CD14-positive monocyte (primary cell): ENCODE measurements around the gene NTM. TPM values are rescaled to one million over a fixed set of nuclear protein-coding genes. Genes with fewer than 3 reads are reported as not detected.

Experiments
- DNase-seq, 3 donors: peaks; one replicate each; pipeline ENCODE4 v3.0.0-alpha.2; 2011 to 2022
- H2AFZ ChIP-seq: 2 replicates; pipeline ENCODE4 v1.6.0; 2012; ENCODE audit warnings: mild to moderate bottlenecking, low read depth, low read length, inconsistent platforms; ENCODE audit not compliant: insufficient read depth, poor library complexity, severe bottlenecking
- H3K27ac ChIP-seq, 2 donors: 1 replicate in 1 of 2; 2 replicates in 1 of 2; pipeline ENCODE4 v1.5.1; 2012 to 2013; ENCODE audit warnings: low read length in 2 of 2, control low read depth in 1 of 2, inconsistent platforms in 1 of 2, low read depth in 1 of 2, mild to moderate bottlenecking in 1 of 2
- H3K27me3 ChIP-seq, 2 donors: one replicate each; pipeline versions ENCODE4 v1.6.0 to v1.6.1; 2011 to 2013; ENCODE audit warnings: low read length in 2 of 2; ENCODE audit not compliant: control insufficient read depth in 2 of 2, insufficient read depth in 2 of 2
- H3K36me3 ChIP-seq, 2 donors: replicated peaks in 1 of 2; 1 replicate in 1 of 2; 2 replicates in 1 of 2; pipeline versions ENCODE4 v1.5.1 to v1.6.1; 2012 to 2013; ENCODE audit warnings: low read length in 2 of 2, control low read depth in 1 of 2, inconsistent platforms in 1 of 2, mild to moderate bottlenecking in 1 of 2; ENCODE audit not compliant: insufficient read depth in 2 of 2, control insufficient read depth in 1 of 2
- H3K4me1 ChIP-seq, 2 donors: 1 replicate in 1 of 2; 2 replicates in 1 of 2; pipeline versions ENCODE4 v1.5.1 to v1.6.1; 2012 to 2013; ENCODE audit warnings: low read length in 2 of 2, control low read depth in 1 of 2, inconsistent platforms in 1 of 2, mild to moderate bottlenecking in 1 of 2, moderate library complexity in 1 of 2; ENCODE audit not compliant: insufficient read depth in 2 of 2, control insufficient read depth in 1 of 2
- H3K4me2 ChIP-seq: replicated peaks from 2 replicates; pipeline ENCODE3; 2012; ENCODE audit warnings: low read length, moderate library complexity, mild to moderate bottlenecking; ENCODE audit not compliant: poor library complexity, severe bottlenecking; ENCODE audit errors: extremely low read depth
- H3K4me3 ChIP-seq, 3 experiments: fragments of 200-600 bp in 1 of 3; sonication (generic) in 1 of 3; replicated peaks in 1 of 3; 1 replicate in 2 of 3; 2 replicates in 1 of 3; pipeline ENCODE4 v1.5.1; 2011 to 2013; ENCODE audit warnings: low read length in 3 of 3, mild to moderate bottlenecking in 3 of 3, control low read depth in 2 of 3, low read depth in 2 of 3, inconsistent platforms in 1 of 3, moderate library complexity in 1 of 3
- H3K79me2 ChIP-seq: 2 replicates; pipeline ENCODE4 v1.6.0; 2012; ENCODE audit warnings: mild to moderate bottlenecking, control low read depth, inconsistent platforms, low read length, moderate library complexity; ENCODE audit not compliant: insufficient read depth
- H3K9ac ChIP-seq: 2 replicates; pipeline ENCODE4 v1.6.0; 2017; ENCODE audit warnings: low read length, mild to moderate bottlenecking; ENCODE audit not compliant: insufficient read depth, poor library complexity, severe bottlenecking
- H3K9me3 ChIP-seq, 2 donors: replicated peaks in 1 of 2; 1 replicate in 1 of 2; 2 replicates in 1 of 2; pipeline versions ENCODE4 v1.5.1 to v1.6.1; 2012 to 2013; ENCODE audit warnings: low read length in 2 of 2, control low read depth in 1 of 2; ENCODE audit not compliant: control insufficient read depth in 1 of 2, insufficient read depth in 1 of 2
- H4K20me1 ChIP-seq: 2 replicates; pipeline ENCODE4 v1.6.0; 2012; ENCODE audit warnings: mild to moderate bottlenecking, low read length, control low read depth, moderate library complexity; ENCODE audit not compliant: insufficient read depth
- H3K27ac Mint-ChIP-seq, 7 donors: one replicate each; pipeline ENCODE4 v1.8.0; 2020; ENCODE audit warnings: mild to moderate bottlenecking in 7 of 7, mixed read lengths in 7 of 7, moderate library complexity in 6 of 7, inconsistent platforms in 2 of 7
- H3K27me3 Mint-ChIP-seq, 3 donors: one replicate each; pipeline ENCODE4 v1.8.0; 2021 to 2022; ENCODE audit warnings: low read depth in 3 of 3, mild to moderate bottlenecking in 3 of 3, mixed read lengths in 3 of 3, moderate library complexity in 3 of 3, inconsistent platforms in 1 of 3
- H3K36me3 Mint-ChIP-seq, 2 donors: one replicate each; pipeline ENCODE4 v1.8.0; 2020; ENCODE audit warnings: mixed read lengths in 2 of 2, inconsistent platforms in 1 of 2, mild to moderate bottlenecking in 1 of 2
- H3K4me1 Mint-ChIP-seq: one replicate; pipeline ENCODE4 v1.8.0; 2020; ENCODE audit warnings: mild to moderate bottlenecking, mixed read lengths
- H3K4me3 Mint-ChIP-seq, 2 donors: one replicate each; pipeline ENCODE4 v1.8.0; 2020; ENCODE audit warnings: mild to moderate bottlenecking in 2 of 2, mixed read lengths in 2 of 2, moderate library complexity in 1 of 2
- H3K9me3 Mint-ChIP-seq, 7 donors: one replicate each; pipeline ENCODE4 v1.8.0; 2020 to 2022; ENCODE audit warnings: mixed read lengths in 7 of 7, mild to moderate bottlenecking in 6 of 7, moderate library complexity in 6 of 7, inconsistent platforms in 2 of 7
- WGBS: methylation state at CpG from one replicate; pipeline ENCODE4 v1.1.5; 2013; ENCODE audit warnings: missing lambda C conversion rate; ENCODE audit not compliant: insufficient coverage; 5-methylcytosine and 5-hydroxymethylcytosine counted together
- intact Hi-C, 2 donors: fragments of 100-400 bp; cut with micrococcal nuclease; formaldehyde crosslinking; loops; one replicate each; pipeline versions ENCODE4 v1.15.0 to v1.15.1; 2023
- polyA plus RNA-seq, 3 donors: library from polyadenylated mRNA; depleted of rRNA in 1 of 3; unstranded in 2 of 3; stranded (reverse) in 1 of 3; fragments of 300-500 nt in 2 of 3; fragments of >200 nt in 1 of 3; fragmentation: Illumina TruSeq in 2 of 3; gene quantifications; 1 replicate in 2 of 3; 2 replicates in 1 of 3; pipeline ENCODE4 v1.2.3, GENCODE V29; 2012 to 2021
- TF ChIP-seq, protein P1 (sequence below): fragments of 200-600 bp; IDR thresholded peaks from one replicate; pipeline ENCODE4 v1.8.0; 2022; ENCODE audit warnings: antibody characterized with exemption, mild to moderate bottlenecking

The NTM gene
- polyA plus RNA-seq, 3 donors: not detected

DNA sequence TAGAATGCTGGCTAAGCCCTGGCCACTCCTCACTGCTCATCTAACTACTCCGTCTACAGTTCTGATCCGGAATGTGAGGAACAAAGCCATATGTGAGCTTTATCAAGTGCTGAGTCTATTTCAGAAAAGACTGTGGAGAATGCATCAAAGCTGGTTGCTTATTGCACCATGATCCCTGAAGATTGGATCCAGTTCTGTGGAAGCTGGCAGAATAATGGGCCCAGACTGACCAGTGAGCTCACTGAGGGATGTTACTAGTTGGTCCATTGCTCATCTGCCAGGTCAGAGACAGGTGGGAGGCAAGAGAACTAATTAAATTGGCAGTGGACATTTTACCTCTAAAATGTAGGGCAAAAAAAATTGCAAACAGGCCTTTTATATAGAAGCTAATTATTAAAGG, 681.3 kb downstream of the NTM start:
- peaks cover 0 to 9% (median 5%) of the 10 kb centered on the region in 3 donors for H3K27me3 Mint-ChIP-seq
- no peaks in the 10 kb centered on the region for H3K79me2 ChIP-seq
- H3K4me1 ChIP-seq: peaks cover 26 to 47% of the 10 kb centered on the region in 2 donors
- intact Hi-C loops: no loop called here
- WGBS: 92% methylated on average over 2 of the region's 2 CpGs
- no peaks in the 10 kb centered on the region for H3K9me3 ChIP-seq
- H3K36me3 ChIP-seq: no peaks in the 10 kb centered on the region
- H3K4me2 ChIP-seq: no peak overlapping the region
- H3K4me3 ChIP-seq: no peak overlapping the region
- peaks cover 0 to 2% (median 0%) of the 10 kb centered on the region in 7 donors for H3K9me3 Mint-ChIP-seq
- no peaks in the 10 kb centered on the region for H4K20me1 ChIP-seq
- TF ChIP-seq, protein P1, sequence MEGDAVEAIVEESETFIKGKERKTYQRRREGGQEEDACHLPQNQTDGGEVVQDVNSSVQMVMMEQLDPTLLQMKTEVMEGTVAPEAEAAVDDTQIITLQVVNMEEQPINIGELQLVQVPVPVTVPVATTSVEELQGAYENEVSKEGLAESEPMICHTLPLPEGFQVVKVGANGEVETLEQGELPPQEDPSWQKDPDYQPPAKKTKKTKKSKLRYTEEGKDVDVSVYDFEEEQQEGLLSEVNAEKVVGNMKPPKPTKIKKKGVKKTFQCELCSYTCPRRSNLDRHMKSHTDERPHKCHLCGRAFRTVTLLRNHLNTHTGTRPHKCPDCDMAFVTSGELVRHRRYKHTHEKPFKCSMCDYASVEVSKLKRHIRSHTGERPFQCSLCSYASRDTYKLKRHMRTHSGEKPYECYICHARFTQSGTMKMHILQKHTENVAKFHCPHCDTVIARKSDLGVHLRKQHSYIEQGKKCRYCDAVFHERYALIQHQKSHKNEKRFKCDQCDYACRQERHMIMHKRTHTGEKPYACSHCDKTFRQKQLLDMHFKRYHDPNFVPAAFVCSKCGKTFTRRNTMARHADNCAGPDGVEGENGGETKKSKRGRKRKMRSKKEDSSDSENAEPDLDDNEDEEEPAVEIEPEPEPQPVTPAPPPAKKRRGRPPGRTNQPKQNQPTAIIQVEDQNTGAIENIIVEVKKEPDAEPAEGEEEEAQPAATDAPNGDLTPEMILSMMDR: no peak
- no peak overlapping the region for H2AFZ ChIP-seq
- H3K27ac Mint-ChIP-seq: no peak overlapping the region
- no peaks in the 10 kb centered on the region for H3K36me3 Mint-ChIP-seq
- H3K9ac ChIP-seq: no peak overlapping the region
- H3K27me3 ChIP-seq: no peaks in the 10 kb centered on the region
- H3K4me1 Mint-ChIP-seq: peaks cover 46% of the 10 kb centered on the region
- no peak for DNase-seq
- H3K4me3 Mint-ChIP-seq: no peak overlapping the region
- no peak overlapping the region for H3K27ac ChIP-seq

GRCh38 chr11:132052342-132052741, 681.9 kb downstream of the NTM start:
- no peaks in the 10 kb centered on the region for H3K79me2 ChIP-seq
- H3K4me1 Mint-ChIP-seq: peaks cover 40% of the 10 kb centered on the region
- H3K36me3 Mint-ChIP-seq: no peaks in the 10 kb centered on the region
- H4K20me1 ChIP-seq: no peaks in the 10 kb centered on the region
- H3K27me3 ChIP-seq: no peaks in the 10 kb centered on the region
- H3K4me3 Mint-ChIP-seq: no peak overlapping the region
- peaks cover 0 to 2% (median 0%) of the 10 kb centered on the region in 7 donors for H3K9me3 Mint-ChIP-seq
- intact Hi-C loops: no loop called here
- H2AFZ ChIP-seq: no peak overlapping the region
- no peak overlapping the region for H3K27ac ChIP-seq
- DNase-seq: no peak
- no CpG with 5 or more reads among the region's 2 CpGs for WGBS
- no peaks in the 10 kb centered on the region for H3K36me3 ChIP-seq
- peaks cover 0 to 9% (median 5%) of the 10 kb centered on the region in 3 donors for H3K27me3 Mint-ChIP-seq
- no peaks in the 10 kb centered on the region for H3K9me3 ChIP-seq
- H3K4me1 ChIP-seq: peaks cover 30 to 47% of the 10 kb centered on the region in 2 donors
- H3K9ac ChIP-seq: no peak overlapping the region
- TF ChIP-seq, protein P1: no peak
- H3K4me3 ChIP-seq: no peak overlapping the region
- no peak overlapping the region for H3K4me2 ChIP-seq
- no peak overlapping the region for H3K27ac Mint-ChIP-seq
